NCI-H128 (cell line): ENCODE results near the gene BRINP2.

Experiments used
- DNase-seq: peaks from one replicate; lab custom pipeline; 2025; ENCODE audit not compliant: unreplicated experiment; lab: John Stamatoyannopoulos, UW

BRINP2 gene

DNA sequence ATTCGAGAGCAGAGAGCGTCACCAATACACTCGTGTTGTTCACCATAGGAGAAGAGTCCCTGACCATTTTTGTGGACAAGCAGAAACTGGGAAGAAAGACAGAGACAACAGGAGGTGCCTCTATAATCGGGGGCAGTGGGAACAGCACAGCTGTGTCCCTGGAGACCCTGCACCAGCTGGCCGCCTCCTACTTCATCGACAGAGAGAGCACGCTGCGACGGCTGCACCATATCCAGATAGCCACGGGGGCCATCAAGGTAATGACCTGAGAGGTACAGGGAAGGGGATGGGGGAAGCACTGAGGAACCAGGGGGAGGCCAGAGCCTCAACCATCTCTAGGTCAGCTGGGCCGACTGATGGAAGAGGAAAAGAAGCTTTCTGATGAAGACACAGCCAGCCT, 86.4 kb downstream of the BRINP2 start:
- DNase-seq, result no peak

DNA sequence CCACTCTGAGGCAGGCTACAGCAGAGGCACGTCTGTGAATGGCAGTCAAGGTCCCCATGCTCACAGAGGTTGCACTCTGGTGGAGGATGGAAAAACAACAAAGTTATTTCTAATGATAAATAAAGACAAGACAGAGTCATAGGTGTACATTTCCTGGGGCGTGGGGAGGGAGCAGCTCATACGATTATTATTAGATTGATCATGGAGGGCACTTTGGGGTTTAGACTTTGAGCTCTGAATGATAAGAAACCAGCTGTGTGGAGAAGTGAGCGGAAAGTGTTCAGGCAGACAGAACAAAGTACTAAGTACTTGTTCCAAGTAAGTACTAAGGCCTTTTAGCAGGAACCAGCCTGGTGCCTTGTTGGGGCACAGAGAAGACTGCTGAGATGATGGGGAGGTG, 86.8 kb downstream of the BRINP2 start:
- no peak for DNase-seq

DNA sequence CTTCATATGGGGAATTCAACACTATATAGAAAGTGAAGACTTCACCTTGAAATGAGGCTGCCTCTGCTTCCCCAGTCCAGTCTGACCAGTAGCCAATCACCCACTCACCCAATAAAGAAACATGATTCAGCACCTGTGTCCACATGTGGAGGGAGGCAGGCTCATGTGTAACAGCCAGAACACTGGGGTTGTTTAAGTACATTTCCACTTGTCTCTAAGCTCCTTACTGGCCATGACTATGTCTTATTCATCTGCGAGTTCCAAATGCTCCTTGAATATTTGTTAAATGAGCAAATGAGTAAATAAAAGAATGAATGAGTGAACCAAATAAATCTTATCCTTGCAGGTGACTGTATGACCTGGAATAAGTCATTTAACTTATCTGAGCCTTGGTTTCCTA, 100.1 kb downstream of the BRINP2 start:
- no peak for DNase-seq

DNA sequence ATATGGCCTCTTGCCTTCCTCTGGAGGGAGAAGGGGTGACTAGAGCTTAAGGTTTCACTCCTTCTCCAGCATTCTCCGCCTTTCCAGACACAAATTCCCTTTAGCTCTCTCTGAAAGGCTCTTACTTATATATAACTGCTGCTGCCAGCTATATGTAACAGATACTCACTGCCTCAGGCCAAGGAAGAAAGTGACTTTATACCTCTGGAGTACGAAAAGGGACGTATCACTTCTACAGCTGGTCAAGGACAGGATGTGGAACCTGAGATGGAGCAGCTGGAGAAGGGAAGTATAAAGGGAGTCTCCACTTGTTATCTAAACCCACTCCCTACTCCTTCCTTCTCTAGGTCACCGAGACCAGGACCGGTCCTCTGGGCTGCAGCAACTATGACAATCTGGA, 102.4 kb downstream of the BRINP2 start:
- no peak for DNase-seq

DNA sequence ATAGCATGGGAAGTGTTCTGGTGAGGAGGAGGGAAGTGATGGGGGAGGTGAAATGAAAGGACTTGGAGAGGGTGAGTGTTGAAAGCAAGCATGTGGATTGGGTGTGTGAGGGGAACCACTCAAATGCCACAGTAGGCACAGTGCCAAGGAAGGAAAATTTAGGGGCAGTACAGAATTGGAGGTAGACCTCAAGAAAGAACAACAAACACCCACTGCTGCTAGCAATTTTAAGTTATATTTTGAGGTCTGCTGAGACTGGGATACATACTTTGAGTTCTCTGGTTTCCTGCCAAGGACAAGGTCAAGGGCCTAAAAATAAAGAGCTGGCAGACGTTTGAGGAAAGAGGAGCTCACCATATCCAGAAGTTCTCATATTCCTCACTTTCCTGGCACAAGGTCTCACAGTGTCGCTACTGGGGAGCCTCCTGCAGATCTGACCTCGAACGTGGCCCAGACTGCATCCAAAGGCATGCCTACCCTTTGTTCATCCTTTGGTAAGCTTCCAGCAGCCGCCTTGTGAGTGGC, 104.0 kb downstream of the BRINP2 start:
- DNase-seq, result peak; percentile 33

DNA sequence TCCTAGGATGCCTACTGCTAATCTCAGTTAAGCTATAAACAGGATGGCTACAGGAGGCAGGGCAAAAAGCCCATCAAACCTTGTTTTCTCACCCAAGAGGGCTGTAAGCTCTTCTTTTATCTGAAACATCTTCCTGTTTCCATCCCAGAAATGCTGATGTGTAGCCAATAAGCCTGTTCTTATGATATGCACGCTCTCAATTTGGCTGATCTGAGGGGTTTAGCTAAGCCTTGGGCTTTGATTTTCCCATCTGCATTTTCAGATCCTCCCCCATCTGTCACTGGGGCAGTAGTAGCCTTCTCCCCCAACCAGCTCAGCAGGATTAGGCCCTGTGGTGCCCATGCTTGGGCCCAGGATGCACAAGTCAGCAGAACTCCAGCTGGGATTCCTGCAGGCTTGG, 105.0 kb downstream of the BRINP2 start:
- no peak for DNase-seq

DNA sequence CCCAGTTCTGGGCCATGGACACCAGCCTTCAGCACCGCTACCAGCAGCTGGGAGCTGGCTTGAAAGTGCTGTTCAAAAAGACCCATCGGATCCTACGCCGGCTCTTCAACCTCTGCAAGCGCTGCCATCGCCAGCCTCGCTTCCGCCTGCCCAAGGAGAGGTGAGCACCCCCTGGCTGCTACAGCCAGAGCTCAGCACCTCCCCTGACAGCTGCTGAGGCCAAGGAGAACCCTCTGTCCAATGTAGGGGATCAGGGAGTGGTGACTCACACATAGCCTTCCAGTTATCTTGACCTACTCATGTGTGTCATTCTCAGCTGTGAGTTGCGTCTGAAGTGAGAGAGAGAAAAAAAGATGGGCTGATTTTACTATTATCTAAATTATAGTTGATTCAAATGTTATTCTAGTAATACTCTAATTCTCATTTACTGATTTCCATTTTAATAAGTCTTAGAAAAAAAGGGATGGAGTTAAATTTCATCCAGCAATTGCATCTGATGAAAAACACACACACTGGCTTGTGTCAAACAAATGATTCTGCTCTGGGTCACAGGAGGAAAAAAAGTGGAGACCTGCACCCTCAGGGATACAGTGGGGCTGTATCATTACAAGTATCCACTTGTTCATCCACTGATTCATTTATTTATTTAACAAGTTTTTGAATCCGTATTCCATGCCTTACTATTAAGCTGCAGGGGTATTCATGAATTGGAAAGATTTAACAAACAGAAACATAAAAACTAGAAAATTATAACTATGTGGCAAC, 108.0 kb downstream of the BRINP2 start:
- no peak for DNase-seq

DNA sequence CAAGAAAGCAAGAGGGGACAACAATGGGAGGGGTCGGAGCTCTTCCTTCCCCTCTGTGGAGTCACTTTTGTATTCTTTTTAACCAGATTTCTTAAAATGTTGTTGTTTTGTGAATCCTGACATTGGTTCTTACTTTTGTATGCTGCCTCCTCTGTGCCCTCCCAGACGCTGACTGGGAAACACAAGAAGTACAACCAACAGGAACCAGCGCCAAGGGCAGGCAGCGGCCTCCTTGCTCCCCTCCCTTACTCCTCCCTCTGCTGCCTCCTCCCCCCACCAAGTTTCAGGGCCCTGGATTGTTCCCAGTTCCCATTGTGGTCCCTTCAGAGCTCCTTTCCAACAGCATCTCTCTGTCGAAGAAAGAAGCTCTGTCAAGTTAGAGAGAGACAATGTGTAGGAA, 111.1 kb downstream of the BRINP2 start:
- no peak for DNase-seq

DNA sequence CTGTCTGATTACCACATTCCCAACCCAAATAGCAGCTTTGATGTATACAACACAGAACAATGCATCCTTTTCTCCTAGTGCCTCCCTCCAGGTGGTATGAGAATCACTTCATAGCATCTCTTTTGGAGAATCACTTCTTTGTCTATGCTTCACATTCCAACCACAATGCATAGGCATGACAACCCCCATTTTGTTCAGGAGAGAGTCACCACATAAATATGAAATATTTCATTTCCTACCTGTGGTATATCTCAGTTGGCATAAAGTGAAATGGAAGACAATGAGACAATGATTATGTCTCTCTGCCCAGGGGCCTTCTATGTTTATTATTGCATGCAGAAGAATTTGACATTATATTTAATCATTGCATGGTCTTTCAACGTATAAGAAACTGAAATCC, 112.2 kb downstream of the BRINP2 start:
- DNase-seq, result no peak

DNA sequence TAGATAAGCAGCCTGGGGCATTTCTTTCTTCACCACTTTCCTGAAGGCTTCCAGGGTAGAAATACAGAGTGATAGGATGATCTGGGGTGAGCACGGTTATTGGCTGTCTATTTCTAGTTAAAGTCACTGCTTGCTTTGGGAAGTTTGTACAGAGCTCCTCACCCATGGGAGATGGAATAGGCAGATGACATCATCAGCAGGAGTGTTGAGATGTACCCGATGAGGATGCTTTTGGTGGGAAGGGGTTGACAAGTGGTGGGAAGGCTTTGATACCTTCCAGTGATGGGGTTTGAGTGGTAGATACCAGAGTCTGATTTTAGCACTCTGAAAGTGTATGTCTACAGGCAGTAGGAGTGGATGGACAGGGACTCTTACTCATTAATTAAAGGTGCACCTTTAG, 112.6 kb downstream of the BRINP2 start:
- no peak for DNase-seq

DNA sequence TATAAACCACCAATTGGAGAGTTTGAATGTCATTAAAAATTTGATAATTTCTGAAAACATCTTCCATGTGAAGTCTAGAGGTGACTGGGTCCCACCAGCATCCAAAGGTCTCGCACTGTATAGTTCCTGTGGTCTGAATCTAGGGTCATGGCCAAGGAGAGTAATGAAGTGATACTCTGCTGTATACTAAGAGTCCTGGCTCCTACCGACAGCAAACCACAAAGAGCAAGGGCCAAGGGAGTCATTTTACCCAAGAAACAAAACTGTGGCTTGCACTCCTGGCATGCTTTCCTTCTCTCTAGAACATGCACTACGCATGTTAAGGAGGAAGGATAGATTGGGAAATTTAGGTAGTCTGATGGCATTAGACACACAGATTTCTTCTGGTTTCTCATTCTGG, 115.6 kb downstream of the BRINP2 start:
- no peak for DNase-seq

DNA sequence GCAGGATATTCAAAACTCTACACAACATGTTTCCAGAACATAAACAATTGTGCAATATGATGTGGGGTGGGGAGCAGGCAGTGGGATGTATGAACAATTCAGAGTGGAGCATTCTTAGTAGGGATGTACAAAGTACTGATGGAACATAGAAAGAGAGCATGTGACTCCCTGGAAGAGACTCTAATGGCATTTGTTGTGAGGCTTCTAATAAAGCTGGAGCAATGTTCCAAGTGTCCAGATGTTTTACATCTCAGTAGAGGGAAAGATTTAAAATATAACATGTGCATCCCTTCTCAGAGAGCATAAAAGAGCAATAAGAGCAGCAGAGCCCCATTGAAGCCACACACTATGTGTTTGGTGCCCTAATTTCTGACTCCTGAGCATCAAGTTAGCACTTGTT, 116.5 kb downstream of the BRINP2 start:
- DNase-seq, result no peak

DNA sequence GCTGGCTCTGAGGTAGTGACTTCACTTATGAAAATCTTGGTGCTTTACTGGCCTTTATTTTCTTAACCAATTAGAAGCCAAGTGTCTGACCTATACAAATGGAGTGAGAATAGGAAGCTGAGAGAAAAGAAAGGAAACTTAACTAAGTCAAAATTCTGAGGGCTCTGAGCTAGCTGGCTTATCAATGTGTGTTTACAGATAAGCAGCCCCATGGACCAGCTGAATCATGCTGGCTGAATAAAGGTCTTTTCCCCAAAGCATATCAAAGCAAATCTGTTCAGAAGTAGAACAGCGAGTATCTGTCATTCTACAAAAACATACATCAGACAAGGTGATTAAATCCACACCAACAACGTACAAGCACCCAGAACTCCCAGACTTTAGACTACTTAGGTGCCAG, 117.2 kb downstream of the BRINP2 start:
- DNase-seq, result no peak

DNA sequence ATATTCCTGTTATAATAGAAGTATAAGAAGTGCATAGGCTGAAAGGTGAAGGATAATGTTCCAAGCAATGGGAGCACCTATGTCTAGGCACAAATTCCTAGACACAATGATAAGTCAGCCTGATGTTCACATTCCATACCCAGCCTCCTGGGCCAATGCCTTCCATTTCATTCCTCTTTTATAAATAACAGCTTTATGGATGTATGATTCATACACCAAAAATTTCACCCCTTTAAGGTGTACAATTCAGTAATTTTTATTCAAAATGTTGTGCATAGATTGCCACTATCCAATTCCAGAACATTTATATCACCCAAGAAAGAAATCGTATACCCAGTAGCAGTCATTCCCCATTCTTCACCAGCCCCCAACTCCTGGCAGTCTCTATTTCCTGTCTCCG, 118.8 kb downstream of the BRINP2 start:
- no peak for DNase-seq

DNA sequence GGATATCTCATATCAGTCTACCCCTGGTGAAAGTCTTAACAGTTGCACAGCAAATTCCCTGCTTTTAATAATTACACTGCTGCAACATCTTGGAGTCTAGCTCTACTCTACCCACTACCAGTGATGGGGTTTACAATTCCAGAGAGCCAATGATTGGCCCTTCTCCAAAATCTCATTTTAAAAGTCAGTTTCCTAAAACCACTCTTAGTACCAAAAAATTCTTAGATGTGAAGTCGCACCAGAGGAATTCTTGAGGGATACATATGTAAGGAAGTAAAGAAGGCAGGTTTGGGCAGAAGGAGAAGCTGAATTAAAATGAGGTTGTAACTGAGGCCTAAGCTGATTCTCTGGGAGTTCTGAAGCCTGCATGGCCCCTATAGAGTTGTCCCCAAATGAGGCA, 129.7 kb downstream of the BRINP2 start:
- no peak for DNase-seq

DNA sequence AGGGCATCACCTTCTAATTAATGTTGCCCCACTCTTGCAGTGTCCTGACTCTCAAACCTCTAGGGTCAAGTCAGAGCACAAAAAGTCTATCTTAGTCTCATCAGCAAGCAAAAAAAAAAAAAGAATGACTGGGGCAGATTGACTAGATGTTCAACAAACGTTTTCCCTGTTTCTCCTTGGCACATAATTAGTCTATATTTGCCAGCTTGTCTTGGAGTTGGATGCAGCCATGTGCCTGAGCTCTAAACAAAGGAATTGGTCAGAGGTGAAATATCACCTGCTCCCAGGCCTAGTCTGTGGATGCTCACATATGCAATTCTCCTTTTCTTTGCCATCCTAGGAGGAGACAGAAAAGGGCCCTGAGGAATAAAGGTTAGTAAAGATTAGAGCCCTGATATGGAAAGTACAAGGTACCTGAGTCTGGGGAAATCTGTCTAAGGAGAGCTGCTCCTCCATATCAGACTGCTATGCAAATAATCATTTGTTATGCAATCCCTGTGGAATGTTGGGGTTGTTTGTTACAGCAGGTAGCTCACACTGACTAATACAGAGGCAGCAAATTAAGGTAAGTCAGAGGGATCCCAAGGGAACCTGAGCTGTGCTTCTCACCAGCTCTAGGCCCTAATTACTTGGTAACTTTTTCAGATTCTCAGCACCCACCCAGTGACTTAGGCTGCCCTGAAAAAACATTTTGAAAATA, 130.8 kb downstream of the BRINP2 start:
- no peak for DNase-seq

DNA sequence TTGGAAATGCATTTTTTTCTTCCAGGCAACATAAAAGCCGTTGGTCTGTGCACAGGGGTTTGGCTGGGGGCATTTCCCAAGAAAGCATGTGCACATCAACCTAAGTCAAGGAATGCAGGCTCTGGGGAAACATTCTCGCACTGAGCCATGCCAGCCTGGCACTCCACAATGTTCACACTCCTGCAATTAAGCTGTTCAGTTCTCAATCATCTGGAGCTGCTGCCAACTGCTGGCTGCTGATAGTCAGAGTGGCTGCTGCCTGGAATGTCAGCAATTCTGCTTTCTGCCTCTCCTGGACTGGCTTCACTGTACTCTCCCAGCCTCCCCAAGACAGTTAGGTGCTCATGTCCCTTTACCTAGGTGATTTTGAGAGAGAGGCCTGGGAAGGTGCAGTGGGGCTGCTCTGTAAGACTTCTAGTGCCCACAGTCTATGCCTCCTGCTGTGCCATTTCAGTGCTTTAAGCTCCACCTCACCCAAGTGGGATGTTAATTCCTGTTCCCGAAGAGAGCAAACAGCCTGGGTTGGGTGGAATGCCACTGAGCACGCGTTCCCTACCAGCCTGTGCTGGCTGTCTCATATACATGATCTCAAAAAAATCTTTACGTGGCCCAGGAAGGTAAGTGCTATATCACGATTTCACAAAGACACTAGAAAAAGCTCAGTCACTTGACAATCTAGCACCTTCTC, 131.7 kb downstream of the BRINP2 start:
- DNase-seq, result no peak

DNA sequence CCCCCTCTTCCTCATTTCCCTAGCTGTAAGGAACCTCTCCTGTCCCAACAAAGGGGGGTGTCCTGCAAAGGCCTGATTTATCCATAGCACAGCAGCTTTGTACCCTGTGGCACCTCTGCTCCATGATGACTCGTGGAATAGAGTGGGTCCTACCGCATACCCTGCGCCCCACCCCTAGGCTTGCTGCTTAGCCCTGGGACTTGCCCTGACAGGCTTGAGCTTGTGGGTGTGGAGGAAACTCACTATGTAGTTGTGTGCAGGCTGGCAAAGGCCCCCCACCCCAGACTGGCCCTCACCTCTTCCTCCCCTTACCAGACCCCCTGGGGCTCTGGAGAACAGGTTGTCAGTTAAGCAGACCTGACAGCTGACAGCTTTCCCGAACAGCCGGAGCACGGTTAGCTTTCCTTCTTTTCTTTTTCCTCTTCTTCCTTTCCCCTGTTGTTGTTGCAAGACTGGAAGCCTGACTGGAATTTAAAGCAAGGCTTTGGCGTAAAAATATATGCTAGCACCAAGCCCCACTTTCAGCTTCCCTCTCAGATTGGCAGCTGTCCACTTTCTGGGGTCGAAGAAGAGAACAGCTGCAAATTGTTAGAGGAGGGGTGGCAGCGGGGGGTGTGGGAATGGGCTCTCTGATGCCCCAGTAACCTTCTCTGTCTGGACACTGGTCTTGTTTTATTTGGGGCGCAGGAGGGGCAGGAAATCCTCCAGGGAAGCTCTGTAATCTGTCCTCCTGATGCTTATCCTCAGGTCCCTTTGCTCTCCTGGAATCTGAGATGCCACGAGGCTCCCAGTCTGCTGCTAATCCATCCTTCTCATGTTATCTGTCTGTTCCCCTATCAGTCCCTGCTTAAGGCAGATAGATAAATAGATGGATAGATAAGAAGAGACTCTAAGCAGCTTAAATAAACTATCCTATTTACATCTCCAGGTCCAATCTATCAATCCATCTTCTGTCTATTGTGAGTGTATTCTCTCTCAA, 134.6 kb downstream of the BRINP2 start:
- no peak for DNase-seq

DNA sequence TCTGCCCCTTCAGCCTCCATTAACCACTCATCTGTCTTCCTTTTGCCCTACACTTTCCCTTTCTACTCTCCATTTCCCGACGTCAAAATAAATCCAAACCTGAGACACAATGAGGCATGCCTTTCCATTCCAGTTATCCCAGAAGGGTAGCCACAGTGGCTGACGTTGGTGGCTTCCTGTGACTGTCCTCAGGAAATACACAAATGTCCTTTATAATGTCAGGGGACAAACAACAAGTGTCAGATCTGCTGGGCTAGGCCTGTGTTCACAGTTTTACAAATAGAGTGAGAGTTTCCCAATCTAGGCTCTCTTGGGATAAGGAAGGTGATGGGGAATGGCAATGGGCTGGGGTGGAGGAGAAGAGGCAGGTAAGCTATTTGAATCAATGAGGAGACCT, 135.3 kb downstream of the BRINP2 start:
- DNase-seq, result no peak

DNA sequence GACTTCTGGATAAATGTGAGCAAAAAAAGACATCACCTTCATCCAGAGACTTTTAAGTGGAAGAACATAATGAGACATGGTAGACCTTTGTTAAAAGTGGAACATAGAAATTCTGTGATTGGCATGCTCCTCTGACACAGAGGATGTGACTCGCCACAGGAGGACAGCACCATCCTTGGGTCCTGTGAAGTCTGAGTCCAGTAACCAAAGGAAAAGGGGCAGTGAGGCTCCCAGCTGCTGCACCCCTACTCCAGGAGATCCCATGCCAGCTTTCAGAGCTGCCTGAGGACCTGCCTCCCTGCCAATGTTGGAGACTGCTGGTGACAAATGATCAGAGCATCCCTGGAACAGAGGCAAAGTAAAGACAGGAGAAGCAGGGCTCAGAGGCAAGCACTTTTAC, 136.2 kb downstream of the BRINP2 start:
- no peak for DNase-seq

DNA sequence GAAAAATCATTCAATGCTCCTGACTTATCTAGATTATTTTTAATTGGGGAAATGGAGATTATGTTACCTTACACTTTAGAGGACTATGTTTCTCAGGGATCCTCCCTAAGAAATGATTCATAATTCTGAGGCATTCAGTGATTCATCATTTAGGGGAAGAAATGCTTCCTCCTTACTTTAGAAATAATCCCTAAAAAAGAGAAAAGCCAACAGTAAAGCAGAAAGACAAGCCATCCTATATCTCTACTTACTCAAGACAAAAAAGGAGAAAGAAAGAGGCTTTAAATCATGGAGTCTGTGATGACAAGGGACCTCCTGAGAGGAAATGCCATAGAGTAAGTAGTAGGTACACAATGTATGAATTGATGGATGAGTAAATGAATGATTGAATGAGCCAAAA, 137.0 kb downstream of the BRINP2 start:
- no peak for DNase-seq
